OCI-LY1 (cell line): Measurements from ENCODE around the gene MCF2L.

ENCODE experiments used
- H2AFZ ChIP-seq: fragments of 200-600 bp; sonication (generic), shearing (Covaris generic); 2 replicates; pipeline ENCODE4 v1.6.0; 2014; ENCODE audit warnings: antibody characterized with exemption, mild to moderate bottlenecking, low read length
- H3F3A ChIP-seq: fragments of 200-600 bp; sonication (generic), shearing (Covaris generic); 2 replicates; pipeline ENCODE4 v1.6.0; 2014; ENCODE audit warnings: mild to moderate bottlenecking, antibody characterized with exemption, low read length, moderate library complexity; ENCODE audit not compliant: insufficient read depth
- H3K27ac ChIP-seq: fragments of 200-600 bp; sonication (generic); 2 replicates; pipeline ENCODE4 v1.5.1; 2014; ENCODE audit warnings: low read length, mixed run types, mild to moderate bottlenecking, low read depth; ENCODE audit not compliant: poor library complexity, severe bottlenecking
- H3K27me3 ChIP-seq: fragments of 200-600 bp; sonication (generic); 2 replicates; pipeline ENCODE4 v1.6.0; 2014; ENCODE audit warnings: antibody characterized with exemption, mild to moderate bottlenecking, low read length, moderate library complexity; ENCODE audit not compliant: insufficient read depth
- H3K36me3 ChIP-seq: fragments of 200-600 bp; sonication (generic); 2 replicates; pipeline ENCODE4 v1.6.1; 2014; ENCODE audit warnings: mild to moderate bottlenecking, antibody characterized with exemption, low read length, moderate library complexity, mixed read lengths; ENCODE audit not compliant: insufficient read depth
- H3K4me1 ChIP-seq: fragments of 200-600 bp; sonication (generic); 2 replicates; pipeline ENCODE4 v1.5.1; 2014; ENCODE audit warnings: mild to moderate bottlenecking, low read length, moderate library complexity; ENCODE audit not compliant: insufficient read depth, severe bottlenecking
- H3K4me2 ChIP-seq: fragments of 200-600 bp; sonication (generic), shearing (Covaris generic); 2 replicates; pipeline ENCODE4 v1.6.1; 2014; ENCODE audit warnings: low read length
- H3K4me3 ChIP-seq: fragments of 200-600 bp; sonication (generic); 2 replicates; pipeline ENCODE4 v1.5.1; 2014; ENCODE audit warnings: low read length, low read depth, mild to moderate bottlenecking, mixed read lengths; ENCODE audit not compliant: poor library complexity, severe bottlenecking
- H3K79me2 ChIP-seq: fragments of 200-600 bp; shearing (Covaris generic); 2 replicates; pipeline ENCODE4 v1.6.1; 2016; ENCODE audit warnings: mixed run types, low read length, mixed read lengths; ENCODE audit not compliant: insufficient read depth
- H3K9ac ChIP-seq: fragments of 200-600 bp; sonication (generic), shearing (Covaris generic); 2 replicates; pipeline ENCODE4 v1.6.1; 2014; ENCODE audit warnings: mild to moderate bottlenecking, low read length, mixed read lengths
- H3K9me2 ChIP-seq: fragments of 200-600 bp; sonication (generic), shearing (Covaris generic); 2 replicates; pipeline ENCODE4 v1.6.1; 2014; ENCODE audit warnings: low read depth, mild to moderate bottlenecking, low read length, mixed read lengths
- H3K9me3 ChIP-seq: fragments of 200-600 bp; shearing (Covaris generic); 2 replicates; pipeline ENCODE4 v1.6.1; 2014; ENCODE audit warnings: low read length, mixed read lengths
- H4K20me1 ChIP-seq: fragments of 200-600 bp; sonication (generic), shearing (Covaris generic); 2 replicates; pipeline ENCODE4 v1.6.0; 2016; ENCODE audit warnings: mild to moderate bottlenecking, low read length; ENCODE audit not compliant: insufficient read depth
- EZH2 ChIP-seq: fragments of 200-600 bp; sonication (generic), shearing (Covaris generic); IDR thresholded peaks from 2 replicates; pipeline ENCODE4 v1.8.0; 2017; ENCODE audit warnings: borderline replicate concordance, mixed run types, mild to moderate bottlenecking, antibody characterized with exemption, low read length, moderate library complexity, mixed read lengths
- TF ChIP-seq, protein P1 (sequence below): fragments of 200-600 bp; sonication (generic), shearing (Covaris generic); IDR thresholded peaks from 2 replicates; pipeline ENCODE4 v1.5.1; 2017; ENCODE audit warnings: mild to moderate bottlenecking, antibody characterized with exemption, low read length, moderate library complexity, mixed read lengths

MCF2L gene

DNA sequence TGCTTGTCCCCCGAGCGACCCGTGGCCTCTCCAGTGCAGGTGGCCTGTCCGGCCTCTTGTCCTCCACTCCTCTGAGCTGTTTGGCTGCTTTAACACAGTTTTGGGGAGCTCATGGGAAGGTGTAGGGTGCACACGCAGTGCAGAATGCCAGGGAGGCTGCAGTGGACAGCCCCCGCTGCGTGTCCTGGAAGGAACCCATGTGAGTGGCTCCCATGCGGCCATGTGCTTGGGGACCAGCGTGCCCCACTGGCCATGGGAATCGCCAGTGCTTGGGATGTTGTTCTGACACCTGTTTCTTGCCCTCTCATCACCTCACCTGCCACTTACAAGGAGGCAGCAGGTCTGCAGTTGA, 114.0 kb downstream of the MCF2L start:
- Histone ChIP-seq H3K27me3 (peaks cover 7% of the 10 kb centered on the region), H3K9ac (no peak overlapping the region), H3K27ac (no peak overlapping the region), H3K9me3 (no peaks in the 10 kb centered on the region), H3K4me2 (no peak overlapping the region), H3F3A (no peaks in the 10 kb centered on the region), H3K79me2 (no peaks in the 10 kb centered on the region), H2AFZ (no peak overlapping the region), H3K36me3 (no peaks in the 10 kb centered on the region), H4K20me1 (no peaks in the 10 kb centered on the region), H3K4me3 (no peak overlapping the region), H3K9me2 (no peaks in the 10 kb centered on the region), H3K4me1 (no peaks in the 10 kb centered on the region)
- TF ChIP-seq EZH2 = no peak
- TF ChIP-seq, protein P1, sequence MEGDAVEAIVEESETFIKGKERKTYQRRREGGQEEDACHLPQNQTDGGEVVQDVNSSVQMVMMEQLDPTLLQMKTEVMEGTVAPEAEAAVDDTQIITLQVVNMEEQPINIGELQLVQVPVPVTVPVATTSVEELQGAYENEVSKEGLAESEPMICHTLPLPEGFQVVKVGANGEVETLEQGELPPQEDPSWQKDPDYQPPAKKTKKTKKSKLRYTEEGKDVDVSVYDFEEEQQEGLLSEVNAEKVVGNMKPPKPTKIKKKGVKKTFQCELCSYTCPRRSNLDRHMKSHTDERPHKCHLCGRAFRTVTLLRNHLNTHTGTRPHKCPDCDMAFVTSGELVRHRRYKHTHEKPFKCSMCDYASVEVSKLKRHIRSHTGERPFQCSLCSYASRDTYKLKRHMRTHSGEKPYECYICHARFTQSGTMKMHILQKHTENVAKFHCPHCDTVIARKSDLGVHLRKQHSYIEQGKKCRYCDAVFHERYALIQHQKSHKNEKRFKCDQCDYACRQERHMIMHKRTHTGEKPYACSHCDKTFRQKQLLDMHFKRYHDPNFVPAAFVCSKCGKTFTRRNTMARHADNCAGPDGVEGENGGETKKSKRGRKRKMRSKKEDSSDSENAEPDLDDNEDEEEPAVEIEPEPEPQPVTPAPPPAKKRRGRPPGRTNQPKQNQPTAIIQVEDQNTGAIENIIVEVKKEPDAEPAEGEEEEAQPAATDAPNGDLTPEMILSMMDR = no peak

- no peak overlapping the region for H3K27ac ChIP-seq
- no peaks in the 10 kb centered on the region for H3K9me3 ChIP-seq
- no peaks in the 10 kb centered on the region for H3F3A ChIP-seq
- no peaks in the 10 kb centered on the region for H3K36me3 ChIP-seq
- H3K9ac ChIP-seq = no peak overlapping the region
- H3K27me3 ChIP-seq = peaks cover 7% of the 10 kb centered on the region
- no peaks in the 10 kb centered on the region for H3K4me1 ChIP-seq
- H4K20me1 ChIP-seq = no peaks in the 10 kb centered on the region
- no peak overlapping the region for H2AFZ ChIP-seq
- no peak overlapping the region for H3K4me2 ChIP-seq
- no peak overlapping the region for H3K4me3 ChIP-seq
- no peak for TF ChIP-seq EZH2
- TF ChIP-seq, protein P1 = no peak
- H3K9me2 ChIP-seq = no peaks in the 10 kb centered on the region
- H3K79me2 ChIP-seq = no peaks in the 10 kb centered on the region
These were observed 114.5 kb downstream of the MCF2L start for GRCh38 chr13:113083402-113084061.

DNA sequence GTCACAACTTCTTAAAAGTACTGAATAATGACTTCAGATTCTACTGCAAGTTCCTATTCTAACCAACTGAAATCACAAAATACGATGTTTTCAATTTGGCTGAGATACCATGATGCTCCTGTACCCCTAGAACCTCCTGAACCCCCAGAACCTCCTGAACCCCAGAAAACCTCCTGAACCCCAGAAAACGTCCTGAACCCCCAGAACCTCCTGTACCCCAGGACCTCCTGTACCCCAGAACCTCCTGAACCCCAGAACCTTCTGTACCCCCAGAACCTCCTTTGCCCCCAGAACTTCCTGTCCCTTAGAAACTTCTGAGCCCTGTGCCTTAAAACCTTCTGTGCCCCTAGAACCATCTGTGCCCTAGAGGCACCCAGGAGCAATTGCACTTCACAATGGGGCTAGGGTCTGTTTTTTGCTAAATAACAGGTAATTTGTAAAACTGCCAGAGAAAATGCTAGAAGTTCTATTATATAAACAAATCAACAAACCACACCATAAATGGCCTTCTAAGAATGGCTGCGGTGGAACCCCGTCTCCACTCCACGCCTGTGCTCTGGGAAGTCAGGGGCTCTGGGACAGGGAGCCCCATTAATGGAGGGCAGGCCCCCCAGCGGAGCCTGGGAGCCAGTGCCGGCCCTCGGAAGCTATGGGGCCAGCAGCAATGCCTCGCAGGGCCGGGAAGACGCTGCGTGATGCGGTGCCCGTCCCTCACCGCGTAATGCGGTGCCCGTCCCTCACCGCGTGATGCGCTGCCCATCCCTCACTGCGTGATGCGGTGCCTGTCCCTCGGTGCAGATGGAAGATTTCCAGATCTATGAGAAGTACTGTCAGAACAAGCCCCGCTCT, 115.3 kb downstream of the MCF2L start:
- H3K27me3 ChIP-seq = peaks cover 7% of the 10 kb centered on the region
- TF ChIP-seq, protein P1 = no peak
- no peak for TF ChIP-seq EZH2
- H3K4me1 ChIP-seq = no peaks in the 10 kb centered on the region
- H3K9ac ChIP-seq = no peak overlapping the region
- no peak overlapping the region for H3K27ac ChIP-seq
- H3F3A ChIP-seq = no peaks in the 10 kb centered on the region
- H3K4me3 ChIP-seq = no peak overlapping the region
- H2AFZ ChIP-seq = no peak overlapping the region
- H3K36me3 ChIP-seq = no peaks in the 10 kb centered on the region
- H3K4me2 ChIP-seq = no peak overlapping the region
- H4K20me1 ChIP-seq = no peaks in the 10 kb centered on the region
- no peaks in the 10 kb centered on the region for H3K79me2 ChIP-seq
- no peaks in the 10 kb centered on the region for H3K9me3 ChIP-seq
- H3K9me2 ChIP-seq = no peaks in the 10 kb centered on the region
